ENCODE data around the gene LNX1.

DNA sequence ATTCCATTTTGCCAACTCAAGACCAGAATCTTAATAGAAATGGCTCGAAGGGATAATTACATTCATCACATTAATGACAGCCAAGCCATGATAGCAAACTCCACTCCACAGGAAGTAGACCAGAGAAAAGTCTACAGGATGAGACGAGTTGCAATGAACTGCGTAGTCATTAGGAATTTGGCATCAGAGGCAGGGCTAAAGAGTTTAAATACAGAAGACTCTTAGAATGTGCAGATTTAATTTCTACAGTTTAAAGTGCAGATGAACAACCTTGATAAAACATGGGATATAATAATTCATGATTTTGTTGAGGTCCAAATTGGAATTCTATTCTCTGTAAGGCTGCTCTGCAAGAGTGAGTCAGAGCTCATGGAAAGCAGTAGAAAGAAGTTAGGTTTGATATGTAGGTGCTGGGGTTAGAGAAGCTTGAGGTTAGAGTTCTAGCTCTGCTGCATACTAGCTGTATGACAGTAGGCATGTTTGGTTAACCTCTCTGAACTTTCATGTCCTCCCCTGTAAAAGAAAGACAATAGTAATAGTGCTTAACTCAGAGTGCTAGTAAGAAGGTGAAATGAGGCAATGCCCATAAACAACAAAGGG lies 32.2 kb downstream of the LNX1 start:
- TF ChIP-seq, protein P1, sequence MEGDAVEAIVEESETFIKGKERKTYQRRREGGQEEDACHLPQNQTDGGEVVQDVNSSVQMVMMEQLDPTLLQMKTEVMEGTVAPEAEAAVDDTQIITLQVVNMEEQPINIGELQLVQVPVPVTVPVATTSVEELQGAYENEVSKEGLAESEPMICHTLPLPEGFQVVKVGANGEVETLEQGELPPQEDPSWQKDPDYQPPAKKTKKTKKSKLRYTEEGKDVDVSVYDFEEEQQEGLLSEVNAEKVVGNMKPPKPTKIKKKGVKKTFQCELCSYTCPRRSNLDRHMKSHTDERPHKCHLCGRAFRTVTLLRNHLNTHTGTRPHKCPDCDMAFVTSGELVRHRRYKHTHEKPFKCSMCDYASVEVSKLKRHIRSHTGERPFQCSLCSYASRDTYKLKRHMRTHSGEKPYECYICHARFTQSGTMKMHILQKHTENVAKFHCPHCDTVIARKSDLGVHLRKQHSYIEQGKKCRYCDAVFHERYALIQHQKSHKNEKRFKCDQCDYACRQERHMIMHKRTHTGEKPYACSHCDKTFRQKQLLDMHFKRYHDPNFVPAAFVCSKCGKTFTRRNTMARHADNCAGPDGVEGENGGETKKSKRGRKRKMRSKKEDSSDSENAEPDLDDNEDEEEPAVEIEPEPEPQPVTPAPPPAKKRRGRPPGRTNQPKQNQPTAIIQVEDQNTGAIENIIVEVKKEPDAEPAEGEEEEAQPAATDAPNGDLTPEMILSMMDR (IDR thresholded peaks at IDR 0.05): no peak
- no peak for TF ChIP-seq POLR2A (IDR thresholded peaks at IDR 0.05)
